GM18868 (cell line): ENCODE data around the gene PLEK.
"Not testable (repeated sequence)": the region's sequence is repeated elsewhere in the genome, so short reads cannot be mapped to it uniquely, and the experiment has no call there.

Source experiments
- ATAC-seq: cut with Tn5 transposase; IDR thresholded peaks from one replicate; pipeline ENCODE4 v1.9.1; 2021; ENCODE audit warnings: mild to moderate bottlenecking, moderate library complexity; ENCODE audit not compliant: unreplicated experiment

Gene PLEK

GRCh38 chr2:68438455-68439303 lies 73.6 kb downstream of the PLEK start:
- ATAC-seq = peak; percentile 21

GRCh38 chr2:68441179-68441993 lies 76.3 kb downstream of the PLEK start:
- peak; percentile 95 for ATAC-seq

GRCh38 chr2:68441994-68442322 lies 76.9 kb downstream of the PLEK start:
- no peak for ATAC-seq

GRCh38 chr2:68446425-68446824 lies 81.3 kb downstream of the PLEK start:
- not testable (repeated sequence) for ATAC-seq
